Right lobe of liver (tissue), 6 donors: ENCODE results near the gene TBC1D2B. TPM values are rescaled to one million over a fixed set of nuclear protein-coding genes. Genes with fewer than 3 reads are reported as not detected.

Experiments
- ATAC-seq, 4 donors: fragments of 200-7000 bp; cut with Tn5 transposase; one replicate each; pipeline ENCODE4 v1.9.1; 2020; ENCODE audit warnings: mild to moderate bottlenecking in 4 of 4, moderate library complexity in 4 of 4
- DNase-seq, 3 donors: peaks; one replicate each; pipeline ENCODE4 v3.0.0-alpha.2; 2020
- H3K27ac ChIP-seq, 3 donors: fragments of 200-600 bp; one replicate each; pipeline ENCODE4 v1.8.0; 2022
- H3K27me3 ChIP-seq, 2 donors: fragments of 200-600 bp; one replicate each; pipeline ENCODE4 v1.8.0; 2022
- H3K36me3 ChIP-seq, 4 donors: fragments of 200-600 bp; sonication (generic) in 1 of 4; one replicate each; pipeline versions ENCODE4 v1.5.1 to v1.8.0; 2017 to 2022; ENCODE audit warnings: control low read depth in 1 of 4
- H3K4me1 ChIP-seq, 4 donors: fragments of 200-600 bp; sonication (generic) in 1 of 4; one replicate each; pipeline versions ENCODE4 v1.5.1 to v1.8.0; 2017 to 2022; ENCODE audit warnings: control low read depth in 1 of 4
- H3K4me3 ChIP-seq, 3 donors: fragments of 200-600 bp; one replicate each; pipeline ENCODE4 v1.8.0; 2022
- H3K9me3 ChIP-seq, 4 donors: fragments of 200-600 bp; sonication (generic) in 1 of 4; one replicate each; pipeline versions ENCODE4 v1.5.1 to v1.8.0; 2017 to 2022; ENCODE audit warnings: control low read depth in 1 of 4
- POLR2A ChIP-seq: fragments of 450-650 bp; IDR thresholded peaks from one replicate; pipeline ENCODE4 v1.6.1; 2017; ENCODE audit warnings: antibody characterized with exemption, mild to moderate bottlenecking
- WGBS: methylation state at CpG from one replicate; pipeline ENCODE4 v1.1.6; 2018; ENCODE audit warnings: low coverage, low lambda C conversion rate; ENCODE audit not compliant: insufficient coverage; ENCODE audit errors: missing lambda C conversion rate; 5-methylcytosine and 5-hydroxymethylcytosine counted together
- intact Hi-C, 2 donors: fragments of 100-400 bp; cut with DNase I; formaldehyde crosslinking; loops; one replicate each; pipeline versions ENCODE4 v1.11.2 to v1.14.1; 2022
- total RNA-seq, 6 experiments: library from RNA; depleted of rRNA in 2 of 6; stranded (reverse); fragments of >200 nt in 2 of 6; fragmentation: NEBNext Ultra II Directional in 3 of 6; extraction: Animal tissue kit (Norgen Biotek cat#: 25700) in 3 of 6; gene quantifications; one replicate each; pipeline versions ENCODE4 v1.1.0 to v1.2.4, GENCODE V29; 2016 to 2023
- TF ChIP-seq, protein P1 (sequence below), 4 donors: fragments of 200-600 bp in 3 of 4; fragments of 450-650 bp in 1 of 4; IDR thresholded peaks; one replicate each; pipeline versions ENCODE4 v1.5.1 to v1.8.0; 2016 to 2022; ENCODE audit warnings: antibody characterized with exemption in 4 of 4, mild to moderate bottlenecking in 2 of 4
- donor health status: DM: no; HTN: yes; CAD: no.
- donor health status: DM: no; HTN: no; CAD: no.
- donor health status: DM: no; HTN: no; CAD: no.
- donor health status: DM: no; HTN: yes; CAD: no.
- donor health status: DM: no; HTN: yes; CAD: no.

Gene TBC1D2B
- total RNA-seq, 6 experiments from 2014 or later = 23.7 to 81.4 (median 29.6) TPM

DNA sequence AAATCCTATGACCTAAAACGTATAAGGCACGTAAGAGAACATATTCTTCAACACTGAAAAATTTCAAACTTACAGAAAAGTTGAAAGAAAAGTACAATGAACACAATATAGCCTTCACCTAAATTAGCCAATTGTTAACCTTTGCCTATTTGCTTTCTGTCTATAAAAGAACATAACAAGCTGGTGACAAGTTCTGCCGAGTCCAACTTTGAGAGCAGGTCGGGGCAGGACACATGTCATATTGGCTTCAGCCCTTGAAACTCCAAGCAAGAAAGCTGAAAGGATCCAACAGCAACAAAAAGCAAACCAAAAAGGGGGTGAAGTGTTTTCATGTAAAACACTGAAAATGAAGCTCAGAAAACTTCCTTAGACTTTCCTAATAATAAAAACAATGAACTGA, 59.1 kb downstream of the TBC1D2B start:
- H3K36me3 ChIP-seq = peaks cover 0 to 13% (median 9%) of the 10 kb centered on the region in 4 donors
- intact Hi-C loops = no loop called here
- H3K4me1 ChIP-seq = peaks cover 0 to 74% (median 24%) of the 10 kb centered on the region in 4 donors
- H3K27me3 ChIP-seq = no peaks in the 10 kb centered on the region
- DNase-seq (peak in 1 of 3 donors; percentile 77), ATAC-seq (peak; percentile 55 to 68 (median 65))
- H3K9me3 ChIP-seq = no peaks in the 10 kb centered on the region
- WGBS = 24% methylated on average over 4 of the region's 4 CpGs
- H3K4me3 ChIP-seq = no peak overlapping the region
- TF ChIP-seq POLR2A = no peak
- TF ChIP-seq, protein P1, sequence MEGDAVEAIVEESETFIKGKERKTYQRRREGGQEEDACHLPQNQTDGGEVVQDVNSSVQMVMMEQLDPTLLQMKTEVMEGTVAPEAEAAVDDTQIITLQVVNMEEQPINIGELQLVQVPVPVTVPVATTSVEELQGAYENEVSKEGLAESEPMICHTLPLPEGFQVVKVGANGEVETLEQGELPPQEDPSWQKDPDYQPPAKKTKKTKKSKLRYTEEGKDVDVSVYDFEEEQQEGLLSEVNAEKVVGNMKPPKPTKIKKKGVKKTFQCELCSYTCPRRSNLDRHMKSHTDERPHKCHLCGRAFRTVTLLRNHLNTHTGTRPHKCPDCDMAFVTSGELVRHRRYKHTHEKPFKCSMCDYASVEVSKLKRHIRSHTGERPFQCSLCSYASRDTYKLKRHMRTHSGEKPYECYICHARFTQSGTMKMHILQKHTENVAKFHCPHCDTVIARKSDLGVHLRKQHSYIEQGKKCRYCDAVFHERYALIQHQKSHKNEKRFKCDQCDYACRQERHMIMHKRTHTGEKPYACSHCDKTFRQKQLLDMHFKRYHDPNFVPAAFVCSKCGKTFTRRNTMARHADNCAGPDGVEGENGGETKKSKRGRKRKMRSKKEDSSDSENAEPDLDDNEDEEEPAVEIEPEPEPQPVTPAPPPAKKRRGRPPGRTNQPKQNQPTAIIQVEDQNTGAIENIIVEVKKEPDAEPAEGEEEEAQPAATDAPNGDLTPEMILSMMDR (IDR thresholded peaks at IDR 0.05) = no peak
- peak overlapping the region; percentile 0 to 85 (median 85) for H3K27ac ChIP-seq

DNA sequence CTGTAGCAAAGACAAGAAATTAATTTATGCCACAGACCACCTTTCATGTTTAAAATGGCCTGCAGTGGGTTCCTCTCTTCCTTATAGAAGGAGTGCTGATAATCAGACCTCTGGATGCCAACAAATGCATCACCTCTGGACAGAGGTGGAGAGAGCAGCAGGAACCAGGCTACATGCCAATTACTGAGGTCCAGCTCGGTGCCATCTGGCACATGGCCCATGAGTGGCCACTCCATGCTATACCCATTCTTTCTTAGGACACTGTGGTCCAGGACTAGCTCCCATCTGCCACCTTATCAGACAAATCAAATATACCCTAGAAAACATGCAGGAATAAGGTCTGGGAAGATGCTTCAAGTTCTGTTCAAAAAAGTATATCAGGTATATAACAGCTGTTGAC, 60.7 kb downstream of the TBC1D2B start:
- peak; percentile 69 to 89 (median 79) for DNase-seq
- ATAC-seq = peak; percentile 63 to 71 (median 66)
- Histone ChIP-seq H3K4me3 (peak overlapping the region in 1 of 3 donors; percentile 27), H3K27ac (peak overlapping the region in 2 of 3 donors; percentile 85), H3K9me3 (no peaks in the 10 kb centered on the region), H3K4me1 (peaks cover 0 to 87% (median 31%) of the 10 kb centered on the region in 4 donors), H3K36me3 (peaks cover 0 to 15% (median 9%) of the 10 kb centered on the region in 4 donors), H3K27me3 (no peaks in the 10 kb centered on the region)
- intact Hi-C loops = no loop called here
- 11% methylated on average over 1 of the region's 1 CpG for WGBS
- TF ChIP-seq POLR2A = no peak
- TF ChIP-seq, protein P1 (IDR thresholded peaks at IDR 0.05) = no peak

DNA sequence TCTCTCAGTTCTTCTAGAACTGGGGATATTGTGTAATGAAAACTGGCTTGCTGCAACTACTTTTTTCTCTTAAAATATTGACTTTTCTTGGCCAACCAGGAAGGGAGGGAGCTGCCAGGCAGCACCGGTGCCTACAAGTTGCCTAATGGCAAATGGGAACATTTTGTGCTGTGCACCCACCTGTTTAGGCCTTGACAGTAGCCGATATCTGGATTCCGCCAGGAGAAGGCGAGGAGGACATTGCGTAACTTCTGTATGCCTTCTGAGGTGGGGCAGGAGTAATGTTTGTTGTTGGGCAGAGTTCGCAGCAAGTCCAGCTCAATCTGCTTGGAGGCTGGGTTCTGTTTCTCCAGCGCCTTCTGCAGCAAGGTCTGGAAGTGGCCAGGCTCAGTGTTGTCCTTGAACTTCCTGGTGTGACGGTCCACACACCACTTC, 64.9 kb downstream of the TBC1D2B start:
- peaks cover 0 to 98% (median 41%) of the 10 kb centered on the region in 4 donors for H3K4me1 ChIP-seq
- peak overlapping the region in 2 of 3 donors; percentile 85 to 93 for H3K27ac ChIP-seq
- H3K36me3 ChIP-seq = peaks cover 0 to 33% (median 20%) of the 10 kb centered on the region in 4 donors
- intact Hi-C loops = loop anchor here in 1 of 2 donors (5.0 kb wide), 1 partner anchor 60 kb away; no protein-coding TSS in a partner anchor
- DNase-seq = peak; percentile 69 to 95 (median 88)
- peak; percentile 54 to 80 (median 62) for ATAC-seq
- peak; percentile 31 for TF ChIP-seq POLR2A
- TF ChIP-seq, protein P1 (IDR thresholded peaks at IDR 0.05) = no peak
- no peaks in the 10 kb centered on the region for H3K9me3 ChIP-seq
- H3K4me3 ChIP-seq = peak overlapping the region in 1 of 3 donors; percentile 19
- WGBS = 48% methylated on average over 6 of the region's 8 CpGs
- no peaks in the 10 kb centered on the region for H3K27me3 ChIP-seq

DNA sequence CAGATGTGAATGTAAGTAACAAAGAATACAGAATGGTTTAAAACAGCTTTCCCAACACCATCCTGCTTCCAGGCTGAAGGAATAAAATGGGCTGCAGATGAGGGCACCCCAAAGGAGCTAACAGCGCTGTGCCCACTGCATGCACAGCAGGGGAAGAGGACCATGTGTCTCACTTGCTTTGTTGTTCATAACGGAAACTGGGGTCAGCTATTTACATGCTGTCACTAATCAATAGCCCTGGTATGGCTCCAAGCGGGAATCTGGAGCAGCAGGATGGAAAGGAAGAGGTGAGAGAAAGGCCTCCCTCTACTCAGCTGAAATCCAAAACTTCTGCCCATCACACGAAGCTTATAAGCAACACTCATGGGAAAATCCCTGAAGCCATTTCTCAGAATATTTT, 67.4 kb downstream of the TBC1D2B start:
- Histone ChIP-seq H3K4me1 (peaks cover 0 to 97% (median 46%) of the 10 kb centered on the region in 4 donors), H3K36me3 (peaks cover 0 to 32% (median 18%) of the 10 kb centered on the region in 4 donors)

More for the DNA sequence above, 67.4 kb downstream of the TBC1D2B start:
- no peak overlapping the region for H3K4me3 ChIP-seq
- no peaks in the 10 kb centered on the region for H3K27me3 ChIP-seq
- intact Hi-C loops = loop anchor here in 1 of 2 donors (5.0 kb wide), 1 partner anchor 62 kb away; no protein-coding TSS in a partner anchor
- H3K9me3 ChIP-seq = no peaks in the 10 kb centered on the region
- TF ChIP-seq, protein P1 (IDR thresholded peaks at IDR 0.05) = no peak
- TF ChIP-seq POLR2A = peak; percentile 45
- peak overlapping the region in 2 of 3 donors; percentile 85 to 93 for H3K27ac ChIP-seq
- ATAC-seq (no peak), DNase-seq (peak in 1 of 3 donors; percentile 51)
- 24% methylated on average over 4 of the region's 4 CpGs for WGBS
